ENCODE measurements around the gene MID2.

Gene MID2, protein sequence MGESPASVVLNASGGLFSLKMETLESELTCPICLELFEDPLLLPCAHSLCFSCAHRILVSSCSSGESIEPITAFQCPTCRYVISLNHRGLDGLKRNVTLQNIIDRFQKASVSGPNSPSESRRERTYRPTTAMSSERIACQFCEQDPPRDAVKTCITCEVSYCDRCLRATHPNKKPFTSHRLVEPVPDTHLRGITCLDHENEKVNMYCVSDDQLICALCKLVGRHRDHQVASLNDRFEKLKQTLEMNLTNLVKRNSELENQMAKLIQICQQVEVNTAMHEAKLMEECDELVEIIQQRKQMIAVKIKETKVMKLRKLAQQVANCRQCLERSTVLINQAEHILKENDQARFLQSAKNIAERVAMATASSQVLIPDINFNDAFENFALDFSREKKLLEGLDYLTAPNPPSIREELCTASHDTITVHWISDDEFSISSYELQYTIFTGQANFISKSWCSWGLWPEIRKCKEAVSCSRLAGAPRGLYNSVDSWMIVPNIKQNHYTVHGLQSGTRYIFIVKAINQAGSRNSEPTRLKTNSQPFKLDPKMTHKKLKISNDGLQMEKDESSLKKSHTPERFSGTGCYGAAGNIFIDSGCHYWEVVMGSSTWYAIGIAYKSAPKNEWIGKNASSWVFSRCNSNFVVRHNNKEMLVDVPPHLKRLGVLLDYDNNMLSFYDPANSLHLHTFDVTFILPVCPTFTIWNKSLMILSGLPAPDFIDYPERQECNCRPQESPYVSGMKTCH

DNA sequence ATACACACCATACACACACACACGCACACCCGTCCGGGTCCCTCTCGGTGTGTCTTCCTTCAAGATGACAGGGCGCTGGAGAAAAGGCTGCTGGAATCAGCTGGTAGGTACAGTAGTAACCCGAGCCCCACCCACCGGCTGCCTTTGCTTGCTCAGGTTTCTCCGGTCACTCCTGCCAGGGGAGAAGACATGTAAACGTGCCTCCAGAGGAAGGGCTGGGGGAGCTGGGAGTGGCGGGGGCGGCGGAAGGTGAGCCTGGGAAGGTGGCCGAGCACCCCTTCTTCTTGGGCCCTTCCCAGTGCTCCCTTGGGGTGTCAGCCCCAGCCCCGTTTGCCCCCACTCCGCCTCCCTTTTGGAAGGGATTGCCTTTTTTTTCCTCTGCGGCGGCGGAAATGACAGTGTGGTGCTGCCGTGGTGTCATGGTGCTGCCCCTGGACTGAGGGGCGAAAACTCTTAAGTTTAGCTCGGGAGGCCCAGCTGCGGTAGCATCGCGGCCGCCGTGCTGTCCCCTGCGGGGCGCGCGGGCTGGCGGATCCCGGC lies at the start of gene MID2:
Gene MID2, plus strand, starts transcription at position 169 of the 540 bp plus-strand sequence. CDS start 561 bp downstream, outside the sequence.
- DNase-seq (ENCODE audit: low read depth) = no peak
- no peak within 1 kb of the TSS for H3K4me3 ChIP-seq (ENCODE audit: low read depth, low read length)
- TF ChIP-seq MYC (IDR thresholded peaks at IDR 0.05; ENCODE audit: low read depth, low read length) (no peak), POLR2A (IDR thresholded peaks at IDR 0.05; ENCODE audit: extremely low read depth, insufficient read length) (no peak)
- TF ChIP-seq, protein P1, sequence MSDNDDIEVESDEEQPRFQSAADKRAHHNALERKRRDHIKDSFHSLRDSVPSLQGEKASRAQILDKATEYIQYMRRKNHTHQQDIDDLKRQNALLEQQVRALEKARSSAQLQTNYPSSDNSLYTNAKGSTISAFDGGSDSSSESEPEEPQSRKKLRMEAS (IDR thresholded peaks at IDR 0.05; ENCODE audit: low read depth, low read length) = no peak
- TF ChIP-seq, protein P2, sequence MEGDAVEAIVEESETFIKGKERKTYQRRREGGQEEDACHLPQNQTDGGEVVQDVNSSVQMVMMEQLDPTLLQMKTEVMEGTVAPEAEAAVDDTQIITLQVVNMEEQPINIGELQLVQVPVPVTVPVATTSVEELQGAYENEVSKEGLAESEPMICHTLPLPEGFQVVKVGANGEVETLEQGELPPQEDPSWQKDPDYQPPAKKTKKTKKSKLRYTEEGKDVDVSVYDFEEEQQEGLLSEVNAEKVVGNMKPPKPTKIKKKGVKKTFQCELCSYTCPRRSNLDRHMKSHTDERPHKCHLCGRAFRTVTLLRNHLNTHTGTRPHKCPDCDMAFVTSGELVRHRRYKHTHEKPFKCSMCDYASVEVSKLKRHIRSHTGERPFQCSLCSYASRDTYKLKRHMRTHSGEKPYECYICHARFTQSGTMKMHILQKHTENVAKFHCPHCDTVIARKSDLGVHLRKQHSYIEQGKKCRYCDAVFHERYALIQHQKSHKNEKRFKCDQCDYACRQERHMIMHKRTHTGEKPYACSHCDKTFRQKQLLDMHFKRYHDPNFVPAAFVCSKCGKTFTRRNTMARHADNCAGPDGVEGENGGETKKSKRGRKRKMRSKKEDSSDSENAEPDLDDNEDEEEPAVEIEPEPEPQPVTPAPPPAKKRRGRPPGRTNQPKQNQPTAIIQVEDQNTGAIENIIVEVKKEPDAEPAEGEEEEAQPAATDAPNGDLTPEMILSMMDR (IDR thresholded peaks at IDR 0.05; ENCODE audit: low read depth, low read length) = no peak

DNA sequence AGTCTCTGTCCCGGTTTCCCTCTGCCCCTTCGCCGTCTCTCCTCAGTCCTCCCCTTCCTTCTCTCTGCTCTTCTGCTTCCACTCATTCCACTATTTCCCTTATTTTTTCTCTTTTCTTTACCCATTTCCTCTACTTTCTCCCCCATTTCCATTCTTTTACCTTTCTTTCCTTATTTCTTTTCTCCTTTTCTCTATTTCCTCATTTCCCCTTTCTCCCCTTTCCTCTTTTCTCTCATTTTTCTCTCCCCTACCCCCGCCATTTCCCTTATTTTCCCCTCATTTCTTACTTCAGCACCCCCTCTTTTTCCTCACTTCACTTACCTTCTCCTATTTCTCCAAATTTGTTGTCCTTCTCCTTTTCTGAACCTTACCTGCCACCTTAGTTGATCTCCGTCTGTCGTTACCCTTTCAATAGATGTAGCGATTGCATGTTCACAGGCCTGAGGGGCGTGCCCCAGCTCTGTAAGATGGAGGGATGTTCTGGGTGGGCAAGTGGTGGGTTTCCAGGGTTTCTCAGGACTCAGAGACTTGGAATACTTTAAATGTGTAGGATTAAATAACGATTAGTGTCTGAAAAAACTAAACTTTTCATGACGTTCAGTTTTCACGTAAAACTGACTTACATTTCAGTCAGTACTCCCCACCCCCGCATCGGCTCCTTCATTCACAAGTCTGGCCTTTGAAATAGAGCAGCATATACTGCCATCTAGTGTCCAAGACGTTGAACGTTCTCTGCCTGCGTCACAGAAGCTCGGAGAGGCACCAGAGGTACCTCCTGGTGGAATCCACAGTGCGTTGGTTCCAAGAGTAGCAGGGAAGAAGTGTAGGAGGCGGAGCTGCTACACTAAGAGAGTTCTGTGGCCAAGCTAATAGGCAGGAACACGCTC lies 48.8 kb upstream of the MID2 start:
- TF ChIP-seq, protein P1 (IDR thresholded peaks at IDR 0.05; ENCODE audit: low read depth, low read length) = no peak
- TF ChIP-seq, protein P2 (IDR thresholded peaks at IDR 0.05; ENCODE audit: low read depth, low read length) = peak; percentile 62
- TF ChIP-seq POLR2A (IDR thresholded peaks at IDR 0.05; ENCODE audit: extremely low read depth, insufficient read length) = no peak
- 0 out of 2 replicates have a peak, but pooled peaks have one; percentile 32 for TF ChIP-seq MYC (IDR thresholded peaks at IDR 0.05; ENCODE audit: low read depth, low read length)
- H3K4me3 ChIP-seq (ENCODE audit: low read depth, low read length) = no peak overlapping the region
- DNase-seq (ENCODE audit: low read depth) = peak; percentile 88

DNA sequence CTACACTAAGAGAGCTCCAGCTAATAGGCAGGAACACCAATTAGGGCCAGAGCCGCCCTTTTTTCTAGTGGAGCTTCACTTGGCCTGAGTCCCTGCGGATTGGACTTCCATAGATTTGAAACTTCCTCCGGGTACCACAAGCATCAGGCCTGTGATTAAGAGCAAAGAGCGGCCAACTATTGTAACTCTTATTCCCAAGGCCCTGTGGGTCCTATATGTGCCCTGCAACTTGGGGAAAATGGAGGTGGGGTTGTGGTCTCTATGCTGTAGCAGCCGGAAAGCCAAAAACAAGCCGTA lies 48.2 kb upstream of the MID2 start, which contains the start of gene NCBP2L:
Gene NCBP2L, plus strand, starts transcription at position 198 of the 297 bp plus-strand sequence. CDS start 16,488 bp downstream, outside the sequence.
- DNase-seq (ENCODE audit: low read depth) = no peak
- H3K4me3 ChIP-seq (ENCODE audit: low read depth, low read length) = no peak within 1 kb of the TSS
- TF ChIP-seq MYC (IDR thresholded peaks at IDR 0.05; ENCODE audit: low read depth, low read length) = no peak
- TF ChIP-seq, protein P2 (IDR thresholded peaks at IDR 0.05; ENCODE audit: low read depth, low read length) = no peak

DNA sequence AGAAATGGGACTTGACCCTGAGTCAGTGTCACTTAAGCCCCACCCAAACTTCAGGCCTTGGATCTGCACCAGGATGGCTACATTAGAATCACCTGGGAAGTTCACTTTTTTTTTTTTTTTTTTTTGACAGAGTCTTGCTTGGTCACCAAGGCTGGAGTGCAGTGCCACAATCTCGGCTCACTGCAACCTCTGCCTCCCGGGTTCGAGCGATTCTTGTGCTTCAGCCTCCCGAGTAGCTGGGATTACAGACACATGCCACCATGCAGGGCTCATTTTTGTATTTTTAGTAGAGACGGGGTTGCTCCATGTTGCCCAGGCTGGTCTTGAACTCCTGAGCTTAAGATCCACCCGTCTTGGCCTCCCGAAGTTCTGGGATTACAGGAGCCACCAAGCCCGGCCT lies 45.1 kb upstream of the MID2 start:
- DNase-seq (ENCODE audit: low read depth) = no peak

DNA sequence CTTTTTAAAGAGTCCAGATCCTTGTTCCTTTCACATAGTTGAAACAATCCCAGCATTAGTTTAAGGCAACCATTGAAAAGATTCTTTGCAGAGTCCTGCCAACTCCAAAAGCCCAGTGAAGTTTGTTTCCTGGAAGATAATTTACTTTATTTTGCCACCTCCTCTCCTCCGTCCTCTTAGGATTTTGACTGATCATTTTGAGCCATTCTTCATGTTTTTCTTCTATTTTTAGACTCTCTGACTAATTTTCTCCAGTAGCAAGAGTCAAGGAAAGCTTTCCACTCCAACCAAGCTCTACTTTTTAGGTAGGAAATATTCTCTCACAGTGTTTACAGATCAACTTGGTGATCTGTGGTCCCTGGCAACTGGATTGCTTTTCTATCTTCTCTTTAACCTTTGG lies 37.8 kb upstream of the MID2 start:
- DNase-seq (ENCODE audit: low read depth) = no peak
- no peak overlapping the region for H3K4me3 ChIP-seq (ENCODE audit: low read depth, low read length)
- TF ChIP-seq POLR2A (IDR thresholded peaks at IDR 0.05; ENCODE audit: extremely low read depth, insufficient read length) (no peak), MYC (IDR thresholded peaks at IDR 0.05; ENCODE audit: low read depth, low read length) (no peak)
- TF ChIP-seq, protein P1 (IDR thresholded peaks at IDR 0.05; ENCODE audit: low read depth, low read length) = no peak
- TF ChIP-seq, protein P2 (IDR thresholded peaks at IDR 0.05; ENCODE audit: low read depth, low read length) = no peak

More for the DNA sequence above, 45.1 kb upstream of the MID2 start:
- H3K4me3 ChIP-seq (ENCODE audit: low read depth, low read length) = no peak overlapping the region
- TF ChIP-seq, protein P2 (IDR thresholded peaks at IDR 0.05; ENCODE audit: low read depth, low read length) = no peak
- no peak for TF ChIP-seq POLR2A (IDR thresholded peaks at IDR 0.05; ENCODE audit: extremely low read depth, insufficient read length)
- TF ChIP-seq, protein P1 (IDR thresholded peaks at IDR 0.05; ENCODE audit: low read depth, low read length) = no peak

Measured in NB4 (cell line).